Measurements from ENCODE around the gene RMDN2. TPM values are rescaled to one million over a fixed set of nuclear protein-coding genes. Genes with fewer than 3 reads are reported as not detected.

RMDN2 gene
- total and polyA plus RNA-seq, 9 of the 15 experiments (the other 6 are each of a cell fraction or from before 2014, with no cell fraction given): 1.5 to 4.3 (median 2.3) TPM

GRCh38 chr2:37904993-37905392, 20.1 kb upstream of the RMDN2 start:
- H2AFZ ChIP-seq (ENCODE audit: low read depth, low read length): no peak overlapping the region
- H3K9me1 ChIP-seq (ENCODE audit: control insufficient read depth, insufficient read depth, low read length): no peaks in the 10 kb centered on the region
- no peaks in the 10 kb centered on the region for H3K36me3 ChIP-seq (ENCODE audit: control insufficient read depth, insufficient read depth, low read length)
- BruUV-seq (replicated peaks): no TSS peak
- H3K4me1 ChIP-seq (replicated peaks in 1 of 2; ENCODE audit: control insufficient read depth in 2 of 2, insufficient read depth in 2 of 2, low read length in 2 of 2): no peaks in the 10 kb centered on the region
- in situ Hi-C loops (cut with MboI): no loop called here
- no peak overlapping the region for H3K9ac ChIP-seq (ENCODE audit: insufficient read depth in 1 of 2, low read depth in 2 of 2, low read length in 2 of 2)
- H3K27me3 ChIP-seq (ENCODE audit: control insufficient read depth in 2 of 2, insufficient read depth in 2 of 2, low read length in 2 of 2): peaks cover 5 to 14% of the 10 kb centered on the region in 2 experiments; a peak in 4 of 5 replicates
- H3K27ac ChIP-seq (ENCODE audit: extremely low read depth, low read depth, low read length): no peak overlapping the region
- H4K20me1 ChIP-seq (replicated peaks; ENCODE audit: control insufficient read depth, insufficient read depth, low read length): no peaks in the 10 kb centered on the region
- DNase-seq (ENCODE audit: extremely low read depth in 1 of 4, low spot score in 3 of 4) (no peak), ATAC-seq (no peak), FAIRE-seq (no peak)
- CTCF ChIA-PET (ENCODE audit: low intra/inter-chr PET ratio): no interaction called here
- TF ChIP-seq, protein P1, sequence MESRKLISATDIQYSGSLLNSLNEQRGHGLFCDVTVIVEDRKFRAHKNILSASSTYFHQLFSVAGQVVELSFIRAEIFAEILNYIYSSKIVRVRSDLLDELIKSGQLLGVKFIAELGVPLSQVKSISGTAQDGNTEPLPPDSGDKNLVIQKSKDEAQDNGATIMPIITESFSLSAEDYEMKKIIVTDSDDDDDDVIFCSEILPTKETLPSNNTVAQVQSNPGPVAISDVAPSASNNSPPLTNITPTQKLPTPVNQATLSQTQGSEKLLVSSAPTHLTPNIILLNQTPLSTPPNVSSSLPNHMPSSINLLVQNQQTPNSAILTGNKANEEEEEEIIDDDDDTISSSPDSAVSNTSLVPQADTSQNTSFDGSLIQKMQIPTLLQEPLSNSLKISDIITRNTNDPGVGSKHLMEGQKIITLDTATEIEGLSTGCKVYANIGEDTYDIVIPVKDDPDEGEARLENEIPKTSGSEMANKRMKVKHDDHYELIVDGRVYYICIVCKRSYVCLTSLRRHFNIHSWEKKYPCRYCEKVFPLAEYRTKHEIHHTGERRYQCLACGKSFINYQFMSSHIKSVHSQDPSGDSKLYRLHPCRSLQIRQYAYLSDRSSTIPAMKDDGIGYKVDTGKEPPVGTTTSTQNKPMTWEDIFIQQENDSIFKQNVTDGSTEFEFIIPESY (CRISPR knock-in tag; IDR thresholded peaks at IDR 0.05): no peak
- TF ChIP-seq SMC3 (conservative IDR thresholded peaks at IDR 0.05; ENCODE audit: insufficient read depth, low read depth, low read length): no peak
- no peak for TF ChIP-seq SAFB2 (IDR thresholded peaks at IDR 0.05; ENCODE audit: borderline replicate concordance, low read depth, low read length, severe bottlenecking)
- TF ChIP-seq ARID1B (IDR thresholded peaks at IDR 0.05): no peak
- TF ChIP-seq, protein P2, sequence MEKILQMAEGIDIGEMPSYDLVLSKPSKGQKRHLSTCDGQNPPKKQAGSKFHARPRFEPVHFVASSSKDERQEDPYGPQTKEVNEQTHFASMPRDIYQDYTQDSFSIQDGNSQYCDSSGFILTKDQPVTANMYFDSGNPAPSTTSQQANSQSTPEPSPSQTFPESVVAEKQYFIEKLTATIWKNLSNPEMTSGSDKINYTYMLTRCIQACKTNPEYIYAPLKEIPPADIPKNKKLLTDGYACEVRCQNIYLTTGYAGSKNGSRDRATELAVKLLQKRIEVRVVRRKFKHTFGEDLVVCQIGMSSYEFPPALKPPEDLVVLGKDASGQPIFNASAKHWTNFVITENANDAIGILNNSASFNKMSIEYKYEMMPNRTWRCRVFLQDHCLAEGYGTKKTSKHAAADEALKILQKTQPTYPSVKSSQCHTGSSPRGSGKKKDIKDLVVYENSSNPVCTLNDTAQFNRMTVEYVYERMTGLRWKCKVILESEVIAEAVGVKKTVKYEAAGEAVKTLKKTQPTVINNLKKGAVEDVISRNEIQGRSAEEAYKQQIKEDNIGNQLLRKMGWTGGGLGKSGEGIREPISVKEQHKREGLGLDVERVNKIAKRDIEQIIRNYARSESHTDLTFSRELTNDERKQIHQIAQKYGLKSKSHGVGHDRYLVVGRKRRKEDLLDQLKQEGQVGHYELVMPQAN (IDR thresholded peaks at IDR 0.05; ENCODE audit: borderline replicate concordance): no peak
- TF ChIP-seq SMAD1 (IDR thresholded peaks at IDR 0.05; ENCODE audit: low read depth, low read length, partially characterized antibody): no peak
- TF ChIP-seq PML (IDR thresholded peaks at IDR 0.05; ENCODE audit: low read length): no peak
- 0% methylated on average over 5 of the region's 5 CpGs for WGBS (ENCODE audit: insufficient coverage, low coverage, missing lambda C conversion rate)
- intact Hi-C loops (cut with micrococcal nuclease): no loop called here
- POLR2A ChIA-PET: interaction anchor here (0.6 kb wide), 1 partner anchor 8 kb away, joined by 3 read pairs; no protein-coding TSS in a partner anchor
- H3K79me2 ChIP-seq (ENCODE audit: control insufficient read depth, insufficient read depth, low read length): no peaks in the 10 kb centered on the region
- H3K9me3 ChIP-seq (replicated peaks; ENCODE audit: control insufficient read depth, insufficient read depth, low read depth, low read length): no peaks in the 10 kb centered on the region
- H3K4me3 ChIP-seq: no peak overlapping the region
- H3K4me2 ChIP-seq (ENCODE audit: insufficient read depth, low read length): no peak overlapping the region

Measured in K562 (cell line).